KMS-11 (cell line): ENCODE data around the gene PMEL.

Experiments
- H2AFZ ChIP-seq: fragments of 200-600 bp; sonication (generic); 2 replicates; pipeline ENCODE4 v1.6.1; 2016; ENCODE audit warnings: antibody characterized with exemption, mixed run types, low read depth
- H3K27ac ChIP-seq: fragments of 200-600 bp; sonication (generic); 2 replicates; pipeline ENCODE4 v1.6.1; 2016; ENCODE audit warnings: mild to moderate bottlenecking, mixed run types
- H3K27me3 ChIP-seq: fragments of 200-600 bp; sonication (generic); 2 replicates; pipeline ENCODE4 v1.6.1; 2017; ENCODE audit warnings: mild to moderate bottlenecking, low read depth, mixed run types, moderate library complexity; ENCODE audit not compliant: insufficient read depth
- H3K36me3 ChIP-seq: fragments of 200-600 bp; sonication (generic); 2 replicates; pipeline ENCODE4 v1.6.1; 2017; ENCODE audit warnings: mild to moderate bottlenecking, mixed run types; ENCODE audit not compliant: insufficient read depth
- H3K4me1 ChIP-seq: fragments of 200-600 bp; sonication (generic); 2 replicates; pipeline ENCODE4 v1.6.1; 2016; ENCODE audit warnings: mild to moderate bottlenecking, low read depth, mixed run types; ENCODE audit not compliant: poor library complexity, severe bottlenecking
- H3K4me2 ChIP-seq: fragments of 200-600 bp; sonication (generic); 2 replicates; pipeline ENCODE4 v1.7.0; 2016; ENCODE audit warnings: mild to moderate bottlenecking, mixed run types
- H3K4me3 ChIP-seq: fragments of 200-600 bp; sonication (generic); IDR thresholded peaks from 2 replicates; pipeline ENCODE4 v1.6.1; 2017; ENCODE audit warnings: low read depth, low read length, mixed read lengths; ENCODE audit not compliant: insufficient read depth
- H3K79me2 ChIP-seq: fragments of 200-600 bp; sonication (generic); 2 replicates; pipeline ENCODE4 v1.6.1; 2016; ENCODE audit warnings: low read depth, mixed run types; ENCODE audit not compliant: insufficient read depth
- H3K9ac ChIP-seq: fragments of 200-600 bp; sonication (generic); 2 replicates; pipeline ENCODE4 v1.6.1; 2016; ENCODE audit warnings: mild to moderate bottlenecking, mixed run types
- H4K20me1 ChIP-seq: fragments of 200-600 bp; sonication (generic); 2 replicates; pipeline ENCODE4 v1.6.1; 2016; ENCODE audit warnings: mild to moderate bottlenecking, mixed run types; ENCODE audit not compliant: insufficient read depth
- TF ChIP-seq, protein P1 (sequence below): fragments of 200-600 bp; sonication (generic); conservative IDR thresholded peaks from 2 replicates; pipeline ENCODE4 v1.6.1; 2017; ENCODE audit warnings: low read depth, mild to moderate bottlenecking, antibody characterized with exemption, low read length, moderate library complexity, mixed read lengths

Gene PMEL

DNA sequence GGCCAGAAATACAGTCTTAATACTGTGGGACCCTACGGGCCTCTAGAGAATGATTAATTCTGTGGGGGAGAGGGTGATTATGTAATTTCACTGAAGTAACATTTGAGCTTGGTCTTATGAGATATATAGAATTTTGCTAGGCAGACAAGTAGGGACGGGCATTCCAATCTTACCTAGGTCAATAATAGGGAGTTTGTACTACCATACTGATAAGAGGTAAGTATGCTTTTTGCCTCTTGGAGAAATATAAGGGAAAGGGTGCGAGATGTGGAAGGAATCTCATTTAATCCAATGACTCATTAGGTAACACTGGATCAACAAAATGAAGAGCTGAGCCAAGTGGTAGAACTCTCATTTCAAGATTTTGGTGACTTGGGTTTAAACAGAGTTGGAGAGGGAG, 13.2 kb upstream of the PMEL start:
- Histone ChIP-seq H3K79me2 (peaks cover 39% of the 10 kb centered on the region), H3K9ac (no peak overlapping the region), H3K4me2 (no peak overlapping the region), H3K36me3 (no peaks in the 10 kb centered on the region), H3K4me1 (peaks cover 9% of the 10 kb centered on the region), H3K4me3 (no peak overlapping the region), H2AFZ (no peak overlapping the region), H3K27me3 (no peaks in the 10 kb centered on the region), H3K27ac (no peak overlapping the region), H4K20me1 (no peaks in the 10 kb centered on the region)
- TF ChIP-seq, protein P1, sequence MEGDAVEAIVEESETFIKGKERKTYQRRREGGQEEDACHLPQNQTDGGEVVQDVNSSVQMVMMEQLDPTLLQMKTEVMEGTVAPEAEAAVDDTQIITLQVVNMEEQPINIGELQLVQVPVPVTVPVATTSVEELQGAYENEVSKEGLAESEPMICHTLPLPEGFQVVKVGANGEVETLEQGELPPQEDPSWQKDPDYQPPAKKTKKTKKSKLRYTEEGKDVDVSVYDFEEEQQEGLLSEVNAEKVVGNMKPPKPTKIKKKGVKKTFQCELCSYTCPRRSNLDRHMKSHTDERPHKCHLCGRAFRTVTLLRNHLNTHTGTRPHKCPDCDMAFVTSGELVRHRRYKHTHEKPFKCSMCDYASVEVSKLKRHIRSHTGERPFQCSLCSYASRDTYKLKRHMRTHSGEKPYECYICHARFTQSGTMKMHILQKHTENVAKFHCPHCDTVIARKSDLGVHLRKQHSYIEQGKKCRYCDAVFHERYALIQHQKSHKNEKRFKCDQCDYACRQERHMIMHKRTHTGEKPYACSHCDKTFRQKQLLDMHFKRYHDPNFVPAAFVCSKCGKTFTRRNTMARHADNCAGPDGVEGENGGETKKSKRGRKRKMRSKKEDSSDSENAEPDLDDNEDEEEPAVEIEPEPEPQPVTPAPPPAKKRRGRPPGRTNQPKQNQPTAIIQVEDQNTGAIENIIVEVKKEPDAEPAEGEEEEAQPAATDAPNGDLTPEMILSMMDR: no peak

DNA sequence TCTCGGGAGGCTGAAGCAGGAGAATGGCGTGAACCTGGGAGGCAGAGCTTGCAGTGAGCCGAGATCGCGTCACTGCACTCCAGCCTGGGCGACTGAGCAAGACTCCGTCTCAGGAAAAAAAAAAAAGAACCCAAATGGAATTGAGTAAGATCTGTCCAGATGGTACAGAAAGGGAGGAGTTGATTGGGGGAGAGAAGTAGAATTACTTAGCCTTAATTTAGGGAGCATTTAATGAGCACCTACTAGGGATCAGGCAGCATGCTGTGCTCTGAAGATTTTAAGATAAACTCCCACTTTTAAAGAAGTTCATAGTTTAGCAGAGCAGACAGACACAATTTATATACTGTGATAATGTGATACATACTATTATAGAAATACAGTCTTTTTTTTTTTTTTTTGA, 12.6 kb upstream of the PMEL start:
- no peak overlapping the region for H3K4me2 ChIP-seq
- H3K9ac ChIP-seq: no peak overlapping the region
- H3K27me3 ChIP-seq: no peaks in the 10 kb centered on the region
- H3K4me1 ChIP-seq: peaks cover 9% of the 10 kb centered on the region
- H4K20me1 ChIP-seq: no peaks in the 10 kb centered on the region
- H2AFZ ChIP-seq: no peak overlapping the region
- no peaks in the 10 kb centered on the region for H3K36me3 ChIP-seq
- no peak overlapping the region for H3K27ac ChIP-seq
- peaks cover 39% of the 10 kb centered on the region for H3K79me2 ChIP-seq
- TF ChIP-seq, protein P1: no peak
- H3K4me3 ChIP-seq: no peak overlapping the region

DNA sequence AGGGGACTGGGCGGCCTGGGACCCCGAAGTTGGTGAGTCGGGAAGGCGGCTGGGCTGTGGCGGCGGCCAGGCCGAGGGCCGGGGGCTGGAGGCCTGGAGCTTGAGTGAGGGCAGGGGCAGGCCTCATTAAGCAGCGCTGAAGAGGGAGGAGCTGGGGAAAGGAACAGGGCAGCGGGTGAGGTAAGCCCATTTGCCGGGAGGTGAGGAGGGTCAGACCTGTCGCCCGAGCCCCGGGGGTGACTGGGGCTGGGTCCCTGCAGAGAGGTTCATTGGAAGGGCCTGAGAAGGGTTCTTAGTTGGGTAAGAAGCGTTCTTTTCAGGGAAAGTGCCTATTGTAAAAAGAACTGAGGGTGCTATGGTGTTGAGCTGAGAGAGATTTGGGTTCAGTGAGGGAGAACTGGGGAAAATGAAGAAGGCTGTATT, 8.5 kb upstream of the PMEL start:
- Histone ChIP-seq H3K79me2 (peaks cover 39% of the 10 kb centered on the region), H3K4me1 (peaks cover 20% of the 10 kb centered on the region), H3K4me3 (peak overlapping the region; percentile 79), H3K4me2 (peak overlapping the region; percentile 70), H3K9ac (peak overlapping the region; percentile 52), H3K27ac (peak overlapping the region; percentile 15; the same call in 1 of the 2 replicates), H3K36me3 (no peaks in the 10 kb centered on the region), H4K20me1 (no peaks in the 10 kb centered on the region), H3K27me3 (no peaks in the 10 kb centered on the region), H2AFZ (peak overlapping the region; percentile 75)
- TF ChIP-seq, protein P1: no peak

DNA sequence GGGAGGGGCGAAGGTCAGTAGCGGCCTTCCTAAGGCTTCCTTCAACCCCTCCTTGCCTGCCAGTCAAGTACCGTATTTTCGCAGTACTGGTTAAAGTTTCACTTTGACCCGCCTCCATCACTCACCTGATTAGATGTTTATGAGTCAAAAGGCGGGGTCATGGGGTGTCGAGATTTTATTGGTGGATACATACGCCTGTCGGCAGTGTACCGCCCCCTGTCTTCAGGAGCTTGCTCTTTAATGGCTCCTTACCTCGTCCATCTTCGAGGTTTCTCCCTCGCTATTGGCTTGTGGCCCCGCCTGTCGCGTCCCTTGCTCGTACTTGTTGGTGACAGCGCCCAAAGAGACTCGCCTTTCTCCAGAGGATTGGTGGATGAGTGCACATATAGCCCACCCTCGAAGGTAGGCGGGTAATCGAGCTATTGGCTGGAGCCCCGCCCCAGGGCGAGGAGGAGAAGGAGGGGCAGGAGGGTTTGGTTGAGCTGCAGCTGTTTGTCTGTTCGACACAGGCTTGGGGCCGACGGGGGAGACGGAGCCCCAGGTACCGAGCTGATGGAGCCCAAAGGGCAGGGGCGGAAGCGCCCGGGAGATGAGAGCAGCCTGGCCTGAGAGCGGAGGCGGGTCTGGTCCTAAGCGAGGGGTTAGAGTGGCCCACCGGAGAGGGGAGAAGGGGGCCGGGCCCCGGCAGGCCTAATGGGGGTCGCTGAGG, 7.9 kb upstream of the PMEL start, which contains the start of gene RAB5B:
Gene RAB5B (plus strand): TSS at position 480 of the 709 bp plus-strand sequence. CDS start 12,883 bp downstream, outside the sequence.
- no peaks in the 10 kb centered on the region for H3K36me3 ChIP-seq
- H2AFZ ChIP-seq: peak within 1 kb of the TSS; percentile 75
- H4K20me1 ChIP-seq: no peaks in the 10 kb centered on the region
- H3K4me3 ChIP-seq: peak within 1 kb of the TSS; percentile 79
- H3K4me1 ChIP-seq: peaks cover 20% of the 10 kb centered on the region
- H3K27me3 ChIP-seq: no peaks in the 10 kb centered on the region
- peak within 1 kb of the TSS; percentile 52 for H3K9ac ChIP-seq
- peak within 1 kb of the TSS; percentile 35 for H3K27ac ChIP-seq
- H3K4me2 ChIP-seq: peak within 1 kb of the TSS; percentile 70
- H3K79me2 ChIP-seq: peaks cover 37% of the 10 kb centered on the region
- TF ChIP-seq, protein P1: peak; percentile 88
